ENCODE measurements around the gene NUDT3. TPM values are rescaled to one million over a fixed set of nuclear protein-coding genes. Genes with fewer than 3 reads are reported as not detected.
"Not testable (repeated sequence)": the region's sequence is repeated elsewhere in the genome, so short reads cannot be mapped to it uniquely, and the experiment has no call there.

Gene NUDT3
- polyA plus RNA-seq, 3 donors = 13.9 to 16.1 (median 15.6) TPM

GRCh38 chr6:34324738-34325444, 67.6 kb downstream of the NUDT3 start:
- no peak for DNase-seq (ENCODE audit: low read depth in 3 of 3, low spot score in 2 of 3)

- not testable (repeated sequence) for DNase-seq (ENCODE audit: low read depth in 3 of 3, low spot score in 2 of 3)
Measured at GRCh38 chr6:34324221-34324620, 68.2 kb downstream of the NUDT3 start.

GRCh38 chr6:34323300-34323699, 69.2 kb downstream of the NUDT3 start:
- no peak for DNase-seq (ENCODE audit: low read depth in 3 of 3, low spot score in 2 of 3)

- no peak for DNase-seq (ENCODE audit: low read depth in 3 of 3, low spot score in 2 of 3)
Measured at GRCh38 chr6:34322732-34323131, 69.7 kb downstream of the NUDT3 start.

GRCh38 chr6:34321821-34322220, 70.6 kb downstream of the NUDT3 start:
- DNase-seq (ENCODE audit: low read depth in 3 of 3, low spot score in 2 of 3) = no peak

- no peak for DNase-seq (ENCODE audit: low read depth in 3 of 3, low spot score in 2 of 3)
Measured at GRCh38 chr6:34319471-34319885, 73.0 kb downstream of the NUDT3 start.

GRCh38 chr6:34318499-34319470, 73.7 kb downstream of the NUDT3 start:
- no peak for DNase-seq (ENCODE audit: low read depth in 3 of 3, low spot score in 2 of 3)

GRCh38 chr6:34317882-34318498, 74.5 kb downstream of the NUDT3 start:
- DNase-seq (ENCODE audit: low read depth in 3 of 3, low spot score in 2 of 3) = no peak

GRCh38 chr6:34317172-34317477, 75.3 kb downstream of the NUDT3 start:
- DNase-seq (ENCODE audit: low read depth in 3 of 3, low spot score in 2 of 3) = no peak

- DNase-seq (ENCODE audit: low read depth in 3 of 3, low spot score in 2 of 3) = no peak
Measured at GRCh38 chr6:34316431-34317171, 75.9 kb downstream of the NUDT3 start.

GRCh38 chr6:34315780-34316179, 76.7 kb downstream of the NUDT3 start:
- DNase-seq (ENCODE audit: low read depth in 3 of 3, low spot score in 2 of 3) = no peak

GRCh38 chr6:34315256-34315655, 77.2 kb downstream of the NUDT3 start:
- DNase-seq (ENCODE audit: low read depth in 3 of 3, low spot score in 2 of 3) = no peak

GRCh38 chr6:34312259-34312658, 80.2 kb downstream of the NUDT3 start:
- no peak for DNase-seq (ENCODE audit: low read depth in 3 of 3, low spot score in 2 of 3)

GRCh38 chr6:34310817-34311216, 81.7 kb downstream of the NUDT3 start:
- DNase-seq (ENCODE audit: low read depth in 3 of 3, low spot score in 2 of 3) = no peak

GRCh38 chr6:34308483-34308882, 84.0 kb downstream of the NUDT3 start:
- DNase-seq (ENCODE audit: low read depth in 3 of 3, low spot score in 2 of 3) = no peak

GRCh38 chr6:34305982-34306708, 86.3 kb downstream of the NUDT3 start:
- DNase-seq (ENCODE audit: low read depth in 3 of 3, low spot score in 2 of 3) = peak in 1 of 3 donors; percentile 50

- DNase-seq (ENCODE audit: low read depth in 3 of 3, low spot score in 2 of 3) = no peak
Measured at GRCh38 chr6:34305497-34305896, 87.0 kb downstream of the NUDT3 start.

GRCh38 chr6:34304164-34304563, 88.3 kb downstream of the NUDT3 start:
- DNase-seq (ENCODE audit: low read depth in 3 of 3, low spot score in 2 of 3) = no peak

GRCh38 chr6:34302929-34303328, 89.5 kb downstream of the NUDT3 start:
- no peak for DNase-seq (ENCODE audit: low read depth in 3 of 3, low spot score in 2 of 3)

- no peak for DNase-seq (ENCODE audit: low read depth in 3 of 3, low spot score in 2 of 3)
Measured at GRCh38 chr6:34301408-34301807, 91.1 kb downstream of the NUDT3 start.

All from right renal cortex interstitium (tissue), 3 donors.